Calu3 (cell line): ENCODE data around the gene INTS3. TPM values are rescaled to one million over a fixed set of nuclear protein-coding genes. Genes with fewer than 3 reads are reported as not detected.

Experiments
- BruUV-seq: library from RNA; stranded (reverse); fragments of 400-500 nt; replicated peaks from 2 replicates; lab custom pipeline; 2021; lab: Mats Ljungman, UMichigan
- CTCF ChIA-PET: fragments of 300-600 bp; sonication (Branson Sonifier 250); formaldehyde crosslinking; loops from one replicate; lab custom pipeline; 2022; ENCODE audit warnings: antibody characterized with exemption; lab: Charles Lee
- DNase-seq: peaks from one replicate; pipeline ENCODE4 v3.0.0; 2022
- H3K27ac Mint-ChIP-seq: one replicate; pipeline ENCODE4 v1.8.0; 2022; ENCODE audit warnings: mixed read lengths; ENCODE audit not compliant: unreplicated experiment
- H3K27me3 Mint-ChIP-seq: one replicate; pipeline ENCODE4 v1.8.0; 2022; ENCODE audit warnings: mixed read lengths; ENCODE audit not compliant: unreplicated experiment
- H3K36me3 Mint-ChIP-seq: one replicate; pipeline ENCODE4 v1.8.0; 2022; ENCODE audit warnings: mild to moderate bottlenecking, moderate library complexity, mixed read lengths; ENCODE audit not compliant: insufficient read depth, unreplicated experiment
- H3K4me1 Mint-ChIP-seq: one replicate; pipeline ENCODE4 v1.8.0; 2022; ENCODE audit warnings: mild to moderate bottlenecking, low read depth, mixed read lengths; ENCODE audit not compliant: unreplicated experiment
- H3K4me3 Mint-ChIP-seq: one replicate; pipeline ENCODE4 v1.8.0; 2022; ENCODE audit warnings: mild to moderate bottlenecking, low read depth, moderate library complexity, mixed read lengths; ENCODE audit not compliant: unreplicated experiment
- H3K9me3 Mint-ChIP-seq: one replicate; pipeline ENCODE4 v1.8.0; 2022; ENCODE audit warnings: low read depth, mixed read lengths; ENCODE audit not compliant: unreplicated experiment
- intact Hi-C: fragments of 100-400 bp; cut with micrococcal nuclease; formaldehyde crosslinking; loops from one replicate; pipeline ENCODE4 v1.10.0; 2022; ENCODE audit not compliant: unreplicated experiment
- total RNA-seq: library from RNA; stranded (reverse); gene quantifications from 2 replicates; pipeline ENCODE4 v1.2.3, GENCODE V29; 2022
- TF ChIP-seq, protein P1 (sequence below): fragments of 200-600 bp; IDR thresholded peaks from one replicate; pipeline ENCODE4 v1.8.0; 2022; ENCODE audit warnings: antibody characterized with exemption; ENCODE audit not compliant: unreplicated experiment

Gene INTS3
- total RNA-seq, 1 experiment from 2014 or later: 55.9 TPM

GRCh38 chr1:153680120-153680403 is 47.8 kb upstream of the INTS3 start:
- Mint-ChIP-seq H3K9me3 (no peaks in the 10 kb centered on the region), H3K27me3 (peaks cover 83% of the 10 kb centered on the region), H3K27ac (no peak overlapping the region), H3K4me1 (peaks cover 33% of the 10 kb centered on the region), H3K36me3 (peaks cover 17% of the 10 kb centered on the region), H3K4me3 (peak overlapping the region; percentile 71)
- intact Hi-C loops: no loop called here
- BruUV-seq: no TSS peak
- no peak for DNase-seq
- CTCF ChIA-PET: no interaction called here
- TF ChIP-seq, protein P1, sequence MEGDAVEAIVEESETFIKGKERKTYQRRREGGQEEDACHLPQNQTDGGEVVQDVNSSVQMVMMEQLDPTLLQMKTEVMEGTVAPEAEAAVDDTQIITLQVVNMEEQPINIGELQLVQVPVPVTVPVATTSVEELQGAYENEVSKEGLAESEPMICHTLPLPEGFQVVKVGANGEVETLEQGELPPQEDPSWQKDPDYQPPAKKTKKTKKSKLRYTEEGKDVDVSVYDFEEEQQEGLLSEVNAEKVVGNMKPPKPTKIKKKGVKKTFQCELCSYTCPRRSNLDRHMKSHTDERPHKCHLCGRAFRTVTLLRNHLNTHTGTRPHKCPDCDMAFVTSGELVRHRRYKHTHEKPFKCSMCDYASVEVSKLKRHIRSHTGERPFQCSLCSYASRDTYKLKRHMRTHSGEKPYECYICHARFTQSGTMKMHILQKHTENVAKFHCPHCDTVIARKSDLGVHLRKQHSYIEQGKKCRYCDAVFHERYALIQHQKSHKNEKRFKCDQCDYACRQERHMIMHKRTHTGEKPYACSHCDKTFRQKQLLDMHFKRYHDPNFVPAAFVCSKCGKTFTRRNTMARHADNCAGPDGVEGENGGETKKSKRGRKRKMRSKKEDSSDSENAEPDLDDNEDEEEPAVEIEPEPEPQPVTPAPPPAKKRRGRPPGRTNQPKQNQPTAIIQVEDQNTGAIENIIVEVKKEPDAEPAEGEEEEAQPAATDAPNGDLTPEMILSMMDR: no peak

- Mint-ChIP-seq H3K4me1 (peaks cover 29% of the 10 kb centered on the region), H3K27me3 (peaks cover 94% of the 10 kb centered on the region), H3K9me3 (no peaks in the 10 kb centered on the region)
These were observed 45.1 kb upstream of the INTS3 start for GRCh38 chr1:153682730-153683129.

DNA sequence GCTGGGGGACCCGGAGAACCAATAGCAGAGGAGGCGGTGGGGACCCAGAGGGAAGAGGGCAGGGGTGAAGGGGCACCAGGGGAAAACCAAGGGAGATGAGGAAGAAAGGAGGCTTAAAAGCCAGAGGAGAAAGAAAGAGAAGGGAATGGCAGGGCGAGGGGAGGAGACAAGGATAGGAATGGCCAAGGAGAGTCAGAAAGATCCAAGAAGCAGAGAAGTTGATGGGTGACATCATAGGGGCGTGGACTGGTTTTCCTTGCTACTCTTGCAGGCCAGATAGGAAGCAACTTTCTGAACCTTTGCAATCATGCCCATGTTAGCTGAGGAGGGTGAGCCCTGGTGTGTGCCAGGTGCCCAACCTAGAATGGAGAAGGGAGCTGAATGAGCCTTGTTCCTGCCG is 44.0 kb upstream of the INTS3 start:
- H3K9me3 Mint-ChIP-seq: no peaks in the 10 kb centered on the region
- peaks cover 9% of the 10 kb centered on the region for H3K36me3 Mint-ChIP-seq
- TF ChIP-seq, protein P1: no peak
- H3K27ac Mint-ChIP-seq: no peak overlapping the region
- intact Hi-C loops: no loop called here
- H3K4me3 Mint-ChIP-seq: no peak overlapping the region
- peaks cover 94% of the 10 kb centered on the region for H3K27me3 Mint-ChIP-seq
- CTCF ChIA-PET: no interaction called here
- DNase-seq: no peak
- peaks cover 18% of the 10 kb centered on the region for H3K4me1 Mint-ChIP-seq
- BruUV-seq: no TSS peak

More at GRCh38 chr1:153682730-153683129, 45.1 kb upstream of the INTS3 start:
- Mint-ChIP-seq H3K36me3 (peaks cover 17% of the 10 kb centered on the region), H3K27ac (no peak overlapping the region), H3K4me3 (no peak overlapping the region)
- TF ChIP-seq, protein P1: no peak
- BruUV-seq: no TSS peak
- intact Hi-C loops: no loop called here
- CTCF ChIA-PET: interaction anchor here (1.0 kb wide), 1 partner anchor 26 kb away, joined by 3 read pairs; no protein-coding TSS in a partner anchor
- DNase-seq: no peak

DNA sequence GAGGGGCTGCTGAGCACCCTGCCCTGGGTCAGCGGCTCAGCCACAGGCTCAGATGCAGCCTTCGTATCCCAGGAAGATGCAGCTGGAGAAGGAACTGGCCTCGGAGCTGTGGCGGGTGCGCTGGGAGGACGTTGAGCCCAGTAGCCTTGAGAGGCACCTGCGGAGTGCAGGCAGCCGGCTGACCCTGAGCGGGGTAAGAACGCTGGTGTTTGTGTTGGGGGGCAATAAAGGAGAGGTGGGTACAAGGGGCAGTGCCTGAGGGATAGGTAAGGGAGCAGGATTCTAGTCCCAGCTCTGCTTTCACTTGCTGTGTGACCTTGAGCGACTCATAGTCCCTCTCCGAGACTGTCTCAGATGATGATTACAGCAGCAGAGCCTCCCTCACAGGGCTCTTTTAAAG is 43.0 kb upstream of the INTS3 start:
- CTCF ChIA-PET: interaction anchor here (0.7 kb wide), 1 partner anchor 31 kb away, joined by 4 read pairs; no protein-coding TSS in a partner anchor
- BruUV-seq: no TSS peak

More for the DNA sequence above, 43.0 kb upstream of the INTS3 start:
- Mint-ChIP-seq H3K27me3 (peaks cover 94% of the 10 kb centered on the region), H3K9me3 (no peaks in the 10 kb centered on the region), H3K4me1 (peaks cover 11% of the 10 kb centered on the region), H3K36me3 (peaks cover 5% of the 10 kb centered on the region), H3K27ac (no peak overlapping the region), H3K4me3 (no peak overlapping the region)
- DNase-seq: no peak
- intact Hi-C loops: no loop called here
- TF ChIP-seq, protein P1: no peak
